ENCODE data around the gene MEI4. TPM values are rescaled to one million over a fixed set of nuclear protein-coding genes. Genes with fewer than 3 reads are reported as not detected.

Gene MEI4, protein sequence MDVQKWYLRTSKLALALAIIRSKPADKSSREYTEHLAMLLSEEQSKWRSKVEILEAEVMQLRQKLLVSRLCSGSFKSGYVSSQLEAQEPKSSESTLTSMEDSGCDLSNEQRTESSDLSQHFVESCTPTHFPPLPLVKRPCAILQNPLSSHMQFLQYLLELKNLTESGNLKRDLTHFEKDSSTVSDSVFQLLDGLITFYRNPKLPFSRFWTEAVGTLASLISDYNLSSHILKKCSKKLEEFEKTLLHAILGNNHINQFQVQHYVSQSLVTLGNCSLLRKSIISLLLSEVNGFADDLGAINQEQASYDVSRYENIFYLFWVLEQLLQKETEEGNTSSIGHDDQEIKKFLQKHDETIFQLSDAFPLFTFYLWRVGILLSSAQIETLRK
- polyA plus RNA-seq (2013, experiment 1 of 4) = 0.37 TPM
- polyA plus RNA-seq (2013, experiment 2 of 4) = 0.36 TPM
- polyA plus RNA-seq (2013, experiment 3 of 4) = 0.32 TPM
- 0.32 TPM for polyA plus RNA-seq (2013, experiment 4 of 4)

DNA sequence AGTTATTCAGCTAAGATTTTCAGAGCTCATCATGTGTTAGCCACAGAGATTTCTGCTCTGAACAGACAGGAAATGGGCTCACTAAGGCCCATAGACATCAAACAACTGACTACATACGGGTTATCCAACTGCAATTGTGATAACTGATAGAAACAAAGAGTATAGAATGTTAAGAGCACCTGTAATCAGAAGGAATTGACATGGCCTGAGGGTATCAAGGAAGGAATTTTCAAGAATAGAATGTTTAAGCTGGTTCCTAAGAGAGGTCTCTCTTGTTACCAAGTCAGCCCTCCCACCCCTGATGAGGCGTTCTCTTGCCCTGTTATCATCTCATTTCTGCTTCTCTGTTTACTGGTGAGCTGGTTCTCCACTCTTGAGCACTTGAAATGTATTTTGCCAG lies at the start of gene MEI4:
MEI4 (plus strand) TSS at position 301 of the 400 bp plus-strand sequence. CDS start 37,633 bp downstream, outside the sequence.
- H3K4me3 ChIP-seq (ENCODE audit: insufficient read depth, low read depth, low read length) = no peak within 1 kb of the TSS
- no peak within 1 kb of the TSS for H3K27ac ChIP-seq (ENCODE audit: insufficient read depth, low read depth, low read length, poor library complexity, severe bottlenecking)
- no peaks in the 10 kb centered on the region for H3K36me3 ChIP-seq (ENCODE audit: control insufficient read depth, insufficient read depth, low read length)
- no peaks in the 10 kb centered on the region for H3K27me3 ChIP-seq (ENCODE audit: control insufficient read depth, insufficient read depth, low read length, poor library complexity, severe bottlenecking)
- H3K9me3 ChIP-seq (ENCODE audit: control insufficient read depth, low read length) = no peaks in the 10 kb centered on the region
- no peaks in the 10 kb centered on the region for H3K4me1 ChIP-seq (ENCODE audit: control insufficient read depth, insufficient read depth, low read length)
- WGBS, 2 experiments = 87 to 94% methylated on average over 2 of the region's 2 CpGs

DNA sequence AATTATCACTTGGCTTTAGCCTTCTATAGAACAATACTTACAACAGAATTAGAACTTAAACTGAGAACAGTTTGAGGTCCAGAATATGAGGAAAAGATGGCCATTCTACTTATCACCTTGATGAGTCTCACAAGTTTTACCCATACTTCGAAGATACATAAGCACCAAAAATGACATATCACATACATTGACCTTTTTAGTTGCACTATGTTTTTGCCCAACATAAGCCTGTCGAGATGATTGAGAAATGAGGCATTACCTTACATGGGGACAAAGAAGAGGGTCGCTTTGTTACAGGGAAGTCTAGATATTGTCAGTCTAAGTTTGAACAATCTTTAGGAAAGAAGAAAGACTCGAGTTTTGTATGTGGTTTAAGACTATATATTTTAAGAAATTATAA lies 48.4 kb upstream of the MEI4 start:
- WGBS, 2 experiments = 81 to 89% methylated on average over 3 of the region's 4 CpGs
- H3K9me3 ChIP-seq (ENCODE audit: control insufficient read depth, low read length) = no peaks in the 10 kb centered on the region
- H3K27me3 ChIP-seq (ENCODE audit: control insufficient read depth, insufficient read depth, low read length, poor library complexity, severe bottlenecking) = no peaks in the 10 kb centered on the region
- H3K4me1 ChIP-seq (ENCODE audit: control insufficient read depth, insufficient read depth, low read length) = no peaks in the 10 kb centered on the region
- H3K27ac ChIP-seq (ENCODE audit: insufficient read depth, low read depth, low read length, poor library complexity, severe bottlenecking) = no peak overlapping the region
- H3K4me3 ChIP-seq (ENCODE audit: insufficient read depth, low read depth, low read length) = no peak overlapping the region
- H3K36me3 ChIP-seq (ENCODE audit: control insufficient read depth, insufficient read depth, low read length) = no peaks in the 10 kb centered on the region

DNA sequence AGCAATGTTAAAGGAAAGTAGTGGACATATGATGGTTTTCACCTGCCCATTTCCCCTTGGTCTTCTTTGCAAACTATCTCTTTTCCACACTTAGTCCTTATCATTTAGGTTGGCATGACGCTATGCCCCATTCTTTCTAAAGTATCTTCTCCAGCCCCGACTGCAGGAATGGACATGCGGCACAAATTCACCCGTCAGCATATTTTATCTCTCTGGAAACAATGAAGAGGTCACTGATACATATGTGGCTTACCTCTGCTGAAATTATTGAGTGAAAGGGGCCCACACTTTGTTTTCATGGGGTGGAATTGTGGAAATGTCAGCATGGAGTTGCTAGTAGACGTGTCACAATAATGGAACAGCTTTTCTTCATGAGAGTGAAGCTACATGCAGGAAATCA lies 45.8 kb upstream of the MEI4 start:
- WGBS, 2 experiments = 94 to 95% methylated on average over 5 of the region's 5 CpGs
- H3K27ac ChIP-seq (ENCODE audit: insufficient read depth, low read depth, low read length, poor library complexity, severe bottlenecking) = no peak overlapping the region
- H3K4me1 ChIP-seq (ENCODE audit: control insufficient read depth, insufficient read depth, low read length) = no peaks in the 10 kb centered on the region

DNA sequence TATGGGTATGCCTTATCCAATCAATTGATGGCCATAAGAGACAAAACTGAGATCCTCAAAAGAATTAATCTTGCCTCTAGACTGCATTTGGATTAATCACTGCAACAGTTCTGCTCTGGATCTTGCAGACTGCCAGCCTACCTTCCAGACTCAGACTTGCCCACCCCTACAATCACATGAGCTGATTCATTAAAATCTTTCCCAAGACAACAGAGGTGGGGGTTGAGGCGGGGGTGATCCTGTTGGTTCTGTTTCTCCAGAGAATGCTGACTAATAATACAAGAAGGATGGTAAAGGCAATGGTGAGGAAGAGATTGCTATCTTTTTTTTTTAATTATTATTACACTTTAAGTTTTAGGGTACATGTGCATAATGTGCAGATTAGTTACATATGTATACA lies 43.7 kb upstream of the MEI4 start:
- H3K27me3 ChIP-seq (ENCODE audit: control insufficient read depth, insufficient read depth, low read length, poor library complexity, severe bottlenecking) = no peaks in the 10 kb centered on the region
- H3K4me1 ChIP-seq (ENCODE audit: control insufficient read depth, insufficient read depth, low read length) = no peaks in the 10 kb centered on the region
- no peaks in the 10 kb centered on the region for H3K36me3 ChIP-seq (ENCODE audit: control insufficient read depth, insufficient read depth, low read length)
- 83% methylated on average over 1 of the region's 1 CpG; no CpG with 5 or more reads in 1 of the 2 experiments for WGBS, 2 experiments
- no peak overlapping the region for H3K27ac ChIP-seq (ENCODE audit: insufficient read depth, low read depth, low read length, poor library complexity, severe bottlenecking)
- no peaks in the 10 kb centered on the region for H3K9me3 ChIP-seq (ENCODE audit: control insufficient read depth, low read length)
- H3K4me3 ChIP-seq (ENCODE audit: insufficient read depth, low read depth, low read length) = no peak overlapping the region

More for the DNA sequence above, 45.8 kb upstream of the MEI4 start:
- Histone ChIP-seq H3K4me3 (ENCODE audit: insufficient read depth, low read depth, low read length) (no peak overlapping the region), H3K36me3 (ENCODE audit: control insufficient read depth, insufficient read depth, low read length) (no peaks in the 10 kb centered on the region), H3K9me3 (ENCODE audit: control insufficient read depth, low read length) (no peaks in the 10 kb centered on the region), H3K27me3 (ENCODE audit: control insufficient read depth, insufficient read depth, low read length, poor library complexity, severe bottlenecking) (no peaks in the 10 kb centered on the region)

DNA sequence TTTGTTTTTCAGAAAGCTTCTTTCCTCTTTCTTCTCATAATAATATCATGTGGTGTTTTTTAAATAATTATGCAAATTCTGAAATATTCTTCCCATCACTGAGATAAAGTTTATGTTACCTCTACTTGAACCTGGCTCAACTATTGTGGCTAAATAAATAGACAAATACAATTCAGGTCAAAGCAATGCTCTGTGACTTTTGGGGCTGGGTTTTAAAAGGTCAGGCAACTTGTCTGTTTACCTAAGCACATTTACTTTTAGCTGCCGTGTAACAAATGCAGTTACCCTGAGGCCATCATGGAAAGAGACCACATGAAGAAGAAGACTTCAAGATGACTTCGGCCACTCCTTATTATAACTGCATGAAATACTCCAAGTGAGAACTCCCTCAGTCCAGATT lies 33.7 kb upstream of the MEI4 start:
- H3K4me3 ChIP-seq (ENCODE audit: insufficient read depth, low read depth, low read length) = no peak overlapping the region

DNA sequence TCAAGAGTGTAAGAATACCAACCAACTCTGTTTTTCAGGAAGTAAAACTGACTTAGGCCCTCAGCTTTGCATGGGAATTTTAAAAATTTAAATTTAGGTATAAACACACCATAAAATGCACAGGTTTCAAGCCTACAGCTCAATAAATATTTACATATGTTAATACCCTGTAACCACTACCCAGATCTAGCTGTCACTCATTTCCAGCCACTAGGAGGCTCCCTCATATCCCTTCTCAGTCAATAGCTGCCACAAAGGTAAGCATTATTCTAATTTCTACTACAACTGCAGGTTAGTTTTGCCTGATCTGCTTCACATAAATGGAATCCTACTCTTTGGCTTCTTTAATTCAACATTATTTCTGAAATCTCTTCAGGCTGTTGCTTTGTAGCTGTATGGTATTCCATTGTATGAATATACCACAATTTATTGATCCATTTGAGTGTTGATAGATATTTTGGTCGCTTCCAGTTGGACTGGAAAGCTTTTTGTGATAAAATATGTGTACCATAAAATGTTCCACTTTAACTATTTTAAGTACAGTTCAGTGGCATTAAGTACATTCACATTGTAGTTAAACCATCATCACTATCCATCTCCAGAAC lies 32.5 kb upstream of the MEI4 start:
- H3K9me3 ChIP-seq (ENCODE audit: control insufficient read depth, low read length) = no peaks in the 10 kb centered on the region
- H3K27ac ChIP-seq (ENCODE audit: insufficient read depth, low read depth, low read length, poor library complexity, severe bottlenecking) = no peak overlapping the region
- no peak overlapping the region for H3K4me3 ChIP-seq (ENCODE audit: insufficient read depth, low read depth, low read length)
- no peaks in the 10 kb centered on the region for H3K36me3 ChIP-seq (ENCODE audit: control insufficient read depth, insufficient read depth, low read length)
- H3K27me3 ChIP-seq (ENCODE audit: control insufficient read depth, insufficient read depth, low read length, poor library complexity, severe bottlenecking) = no peaks in the 10 kb centered on the region
- H3K4me1 ChIP-seq (ENCODE audit: control insufficient read depth, insufficient read depth, low read length) = no peaks in the 10 kb centered on the region
- WGBS, 2 experiments = no CpG with 5 or more reads among the region's 1 CpG

More for the DNA sequence above, 33.7 kb upstream of the MEI4 start:
- Histone ChIP-seq H3K4me1 (ENCODE audit: control insufficient read depth, insufficient read depth, low read length) (no peaks in the 10 kb centered on the region), H3K27ac (ENCODE audit: insufficient read depth, low read depth, low read length, poor library complexity, severe bottlenecking) (no peak overlapping the region), H3K27me3 (ENCODE audit: control insufficient read depth, insufficient read depth, low read length, poor library complexity, severe bottlenecking) (no peaks in the 10 kb centered on the region), H3K9me3 (ENCODE audit: control insufficient read depth, low read length) (no peaks in the 10 kb centered on the region), H3K36me3 (ENCODE audit: control insufficient read depth, insufficient read depth, low read length) (no peaks in the 10 kb centered on the region)
- 92 to 93% methylated on average over 2 of the region's 2 CpGs for WGBS, 2 experiments

DNA sequence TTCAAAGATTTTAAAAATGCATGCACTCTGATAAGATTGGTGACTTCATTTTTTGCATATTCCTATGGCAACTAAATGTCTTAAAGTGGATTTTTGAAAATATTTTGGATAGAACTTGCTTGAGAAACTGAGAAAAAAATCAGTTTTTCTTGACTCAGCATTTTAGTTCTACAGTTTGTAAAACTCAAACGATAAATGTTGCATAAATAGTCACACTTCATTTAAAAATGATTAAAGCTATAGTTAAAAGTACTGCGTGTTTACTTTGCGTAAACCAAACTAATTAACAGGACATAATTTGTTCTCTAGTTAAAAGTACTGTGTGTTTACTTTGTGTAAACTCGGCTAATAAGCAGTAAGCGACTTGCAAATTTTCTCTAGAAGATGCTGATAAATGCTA lies 28.3 kb upstream of the MEI4 start:
- Histone ChIP-seq H3K27ac (ENCODE audit: insufficient read depth, low read depth, low read length, poor library complexity, severe bottlenecking) (no peak overlapping the region), H3K9me3 (ENCODE audit: control insufficient read depth, low read length) (no peaks in the 10 kb centered on the region), H3K27me3 (ENCODE audit: control insufficient read depth, insufficient read depth, low read length, poor library complexity, severe bottlenecking) (no peaks in the 10 kb centered on the region), H3K36me3 (ENCODE audit: control insufficient read depth, insufficient read depth, low read length) (no peaks in the 10 kb centered on the region), H3K4me3 (ENCODE audit: insufficient read depth, low read depth, low read length) (no peak overlapping the region), H3K4me1 (ENCODE audit: control insufficient read depth, insufficient read depth, low read length) (no peaks in the 10 kb centered on the region)
- WGBS, 2 experiments = 97% methylated on average over 4 of the region's 5 CpGs; no CpG with 5 or more reads in 1 of the 2 experiments

DNA sequence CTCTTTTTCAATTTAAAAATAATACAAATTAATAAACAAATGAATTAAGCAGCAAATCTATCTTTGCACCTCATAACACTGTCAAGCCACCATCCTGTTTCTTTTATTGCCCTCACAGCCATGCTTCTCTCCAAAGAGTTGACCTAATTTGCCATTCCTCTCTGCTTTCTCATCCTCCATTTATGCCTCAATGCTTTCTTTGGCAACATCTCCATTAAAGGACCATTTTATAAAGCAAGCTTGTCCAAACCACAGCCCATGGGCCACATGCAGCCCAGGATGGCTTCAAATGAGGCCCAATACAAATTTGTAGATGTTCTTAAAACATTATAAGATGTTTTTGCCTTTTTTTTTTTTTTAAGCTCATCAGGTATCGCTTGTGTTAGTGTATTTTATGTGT lies 26.4 kb upstream of the MEI4 start:
- no peak overlapping the region for H3K4me3 ChIP-seq (ENCODE audit: insufficient read depth, low read depth, low read length)
- H3K36me3 ChIP-seq (ENCODE audit: control insufficient read depth, insufficient read depth, low read length) = no peaks in the 10 kb centered on the region
- H3K9me3 ChIP-seq (ENCODE audit: control insufficient read depth, low read length) = no peaks in the 10 kb centered on the region
- 92 to 100% methylated on average over 1 of the region's 1 CpG for WGBS, 2 experiments
- H3K27me3 ChIP-seq (ENCODE audit: control insufficient read depth, insufficient read depth, low read length, poor library complexity, severe bottlenecking) = no peaks in the 10 kb centered on the region
- no peak overlapping the region for H3K27ac ChIP-seq (ENCODE audit: insufficient read depth, low read depth, low read length, poor library complexity, severe bottlenecking)
- no peaks in the 10 kb centered on the region for H3K4me1 ChIP-seq (ENCODE audit: control insufficient read depth, insufficient read depth, low read length)

DNA sequence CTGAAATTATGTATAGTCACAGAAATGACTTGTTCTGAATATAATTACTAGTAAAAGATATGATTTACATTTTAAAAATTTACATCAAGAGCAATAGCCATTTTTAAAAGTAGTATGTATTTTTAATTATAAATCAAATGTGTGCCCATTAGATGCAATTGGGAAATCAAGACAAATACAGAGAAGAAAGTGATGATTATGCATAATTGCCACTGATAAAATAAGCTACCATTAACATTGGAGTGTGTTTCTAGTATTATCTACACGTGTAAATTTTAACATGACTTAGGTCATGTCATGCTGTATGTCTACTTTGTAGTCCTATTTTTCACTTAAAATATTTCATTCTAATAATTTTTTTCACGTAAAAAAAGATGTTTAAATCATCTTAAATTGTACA lies 22.8 kb upstream of the MEI4 start:
- Histone ChIP-seq H3K36me3 (ENCODE audit: control insufficient read depth, insufficient read depth, low read length) (no peaks in the 10 kb centered on the region), H3K9me3 (ENCODE audit: control insufficient read depth, low read length) (no peaks in the 10 kb centered on the region), H3K27ac (ENCODE audit: insufficient read depth, low read depth, low read length, poor library complexity, severe bottlenecking) (no peak overlapping the region), H3K27me3 (ENCODE audit: control insufficient read depth, insufficient read depth, low read length, poor library complexity, severe bottlenecking) (no peaks in the 10 kb centered on the region), H3K4me3 (ENCODE audit: insufficient read depth, low read depth, low read length) (no peak overlapping the region), H3K4me1 (ENCODE audit: control insufficient read depth, insufficient read depth, low read length) (no peaks in the 10 kb centered on the region)
- WGBS, 2 experiments = 100% methylated on average over 1 of the region's 2 CpGs; no CpG with 5 or more reads in 1 of the 2 experiments

DNA sequence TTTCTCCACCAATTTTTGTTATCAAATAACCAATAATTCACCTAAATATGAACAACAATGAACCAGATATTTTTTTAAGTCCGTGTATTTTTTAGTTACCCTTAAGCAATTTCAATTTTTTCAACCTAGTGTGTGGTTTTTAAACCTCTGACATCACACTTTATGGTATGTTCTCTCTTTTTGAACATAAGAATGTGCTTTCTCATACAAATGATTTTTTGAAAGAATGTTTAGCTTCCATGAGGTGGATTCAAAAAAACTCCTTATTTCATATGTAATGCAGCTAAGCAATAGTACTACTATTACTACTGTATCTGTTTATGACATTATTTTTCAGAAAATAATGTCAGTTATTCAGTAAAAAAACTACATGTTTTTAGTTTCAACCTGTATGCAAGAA lies 19.4 kb upstream of the MEI4 start:
- no peak overlapping the region for H3K27ac ChIP-seq (ENCODE audit: insufficient read depth, low read depth, low read length, poor library complexity, severe bottlenecking)
- no peaks in the 10 kb centered on the region for H3K4me1 ChIP-seq (ENCODE audit: control insufficient read depth, insufficient read depth, low read length)
- H3K9me3 ChIP-seq (ENCODE audit: control insufficient read depth, low read length) = no peaks in the 10 kb centered on the region
- no peak overlapping the region for H3K4me3 ChIP-seq (ENCODE audit: insufficient read depth, low read depth, low read length)
- H3K36me3 ChIP-seq (ENCODE audit: control insufficient read depth, insufficient read depth, low read length) = no peaks in the 10 kb centered on the region
- 90% methylated on average over 1 of the region's 1 CpG; no CpG with 5 or more reads in 1 of the 2 experiments for WGBS, 2 experiments
- no peaks in the 10 kb centered on the region for H3K27me3 ChIP-seq (ENCODE audit: control insufficient read depth, insufficient read depth, low read length, poor library complexity, severe bottlenecking)

Data from ectodermal cell (in vitro differentiated cells).